WTC11 (cell line): Measurements from ENCODE around the gene ATP6V0D1.

Experiments used
- FOXJ3 ChIP-seq: sonication (generic); formaldehyde crosslinking; IDR thresholded peaks from 2 replicates; pipeline ENCODE4 v1.9.0; 2021; ENCODE audit warnings: missing genetic modification reagents, mild to moderate bottlenecking, borderline replicate concordance
- FOXP1 ChIP-seq: sonication (generic); formaldehyde crosslinking; IDR thresholded peaks from 2 replicates; pipeline ENCODE4 v1.8.0; 2022; ENCODE audit warnings: missing genetic modification reagents, mild to moderate bottlenecking, moderate library complexity, borderline replicate concordance
- GRHL2 ChIP-seq: fragments of 250-450 bp; sonication (Bioruptor Pico); IDR thresholded peaks from 2 replicates; pipeline ENCODE4 v1.8.0; 2022; ENCODE audit warnings: mild to moderate bottlenecking, moderate library complexity; ENCODE audit not compliant: insufficient replicate concordance, severe bottlenecking
- SP1 ChIP-seq: sonication (generic); formaldehyde crosslinking; conservative IDR thresholded peaks from 2 replicates; pipeline ENCODE4 v1.8.1; 2022; ENCODE audit warnings: missing genetic modification reagents
- ZNF121 ChIP-seq: sonication (generic); formaldehyde crosslinking; IDR thresholded peaks from 2 replicates; pipeline ENCODE4 v1.8.0; 2023; ENCODE audit warnings: missing genetic modification reagents
- ZNF138 ChIP-seq: sonication (generic); formaldehyde crosslinking; conservative IDR thresholded peaks from 2 replicates; pipeline ENCODE4 v1.8.1; 2022; ENCODE audit warnings: mild to moderate bottlenecking, moderate library complexity, missing genetic modification reagents
- ZNF219 ChIP-seq: sonication (generic); formaldehyde crosslinking; IDR thresholded peaks from 2 replicates; pipeline ENCODE4 v1.8.0; 2023; ENCODE audit warnings: missing genetic modification reagents, mild to moderate bottlenecking, borderline replicate concordance
- TF ChIP-seq, protein P1 (sequence below): fragments of 200-600 bp; IDR thresholded peaks from 2 replicates; pipeline ENCODE4 v1.8.0; 2022; ENCODE audit warnings: antibody characterized with exemption
- TF ChIP-seq, protein P2 (sequence below): sonication (generic); formaldehyde crosslinking; IDR thresholded peaks from 2 replicates; pipeline ENCODE4 v1.8.0; 2022; ENCODE audit warnings: mild to moderate bottlenecking, missing genetic modification reagents
- TF ChIP-seq, protein P3 (sequence below): sonication (generic); formaldehyde crosslinking; IDR thresholded peaks from 2 replicates; pipeline ENCODE4 v1.8.0; 2022; ENCODE audit warnings: missing genetic modification reagents
- TF ChIP-seq, protein P4 (sequence below): sonication (generic); formaldehyde crosslinking; IDR thresholded peaks from 2 replicates; pipeline ENCODE4 v1.8.1; 2022; ENCODE audit warnings: low read depth, mild to moderate bottlenecking, moderate library complexity, missing genetic modification reagents, borderline replicate concordance
- TF ChIP-seq, protein P5 (sequence below): sonication (generic); formaldehyde crosslinking; IDR thresholded peaks from 2 replicates; pipeline ENCODE4 v1.8.1; 2023; ENCODE audit warnings: mild to moderate bottlenecking, missing genetic modification reagents, moderate library complexity

DNA sequence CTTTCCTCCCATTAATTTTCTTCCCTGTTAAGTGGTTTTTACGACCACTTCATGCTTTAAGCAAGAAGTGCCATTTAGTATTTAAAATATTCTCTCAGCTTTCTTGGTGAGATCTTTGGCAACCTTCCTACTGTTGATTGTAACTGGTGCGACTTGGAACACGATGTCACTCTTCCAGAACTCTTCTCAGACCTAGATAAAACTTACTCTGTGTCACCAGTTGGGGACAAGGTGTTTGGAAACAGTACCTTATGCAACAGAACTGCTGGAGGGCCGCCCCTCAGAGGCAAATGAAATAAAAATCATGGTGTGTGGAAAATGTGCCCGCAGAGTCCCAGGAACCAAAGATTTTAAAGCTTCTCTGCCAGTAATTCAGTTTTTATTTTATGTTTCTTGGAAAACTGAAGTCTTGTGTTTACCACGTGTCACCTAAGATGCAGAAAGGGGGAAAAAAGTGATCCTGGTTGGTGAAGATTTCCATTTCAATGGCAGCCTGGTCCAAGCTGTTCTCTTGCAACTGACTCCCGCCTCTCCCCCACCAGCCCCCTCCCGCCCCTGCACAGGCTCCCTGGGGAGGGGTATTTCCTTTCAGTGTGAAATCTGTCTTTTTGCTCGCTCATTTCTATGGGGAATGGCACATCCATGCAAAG is 57.2 kb downstream of the ATP6V0D1 start:
- TF ChIP-seq, protein P1, sequence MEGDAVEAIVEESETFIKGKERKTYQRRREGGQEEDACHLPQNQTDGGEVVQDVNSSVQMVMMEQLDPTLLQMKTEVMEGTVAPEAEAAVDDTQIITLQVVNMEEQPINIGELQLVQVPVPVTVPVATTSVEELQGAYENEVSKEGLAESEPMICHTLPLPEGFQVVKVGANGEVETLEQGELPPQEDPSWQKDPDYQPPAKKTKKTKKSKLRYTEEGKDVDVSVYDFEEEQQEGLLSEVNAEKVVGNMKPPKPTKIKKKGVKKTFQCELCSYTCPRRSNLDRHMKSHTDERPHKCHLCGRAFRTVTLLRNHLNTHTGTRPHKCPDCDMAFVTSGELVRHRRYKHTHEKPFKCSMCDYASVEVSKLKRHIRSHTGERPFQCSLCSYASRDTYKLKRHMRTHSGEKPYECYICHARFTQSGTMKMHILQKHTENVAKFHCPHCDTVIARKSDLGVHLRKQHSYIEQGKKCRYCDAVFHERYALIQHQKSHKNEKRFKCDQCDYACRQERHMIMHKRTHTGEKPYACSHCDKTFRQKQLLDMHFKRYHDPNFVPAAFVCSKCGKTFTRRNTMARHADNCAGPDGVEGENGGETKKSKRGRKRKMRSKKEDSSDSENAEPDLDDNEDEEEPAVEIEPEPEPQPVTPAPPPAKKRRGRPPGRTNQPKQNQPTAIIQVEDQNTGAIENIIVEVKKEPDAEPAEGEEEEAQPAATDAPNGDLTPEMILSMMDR, result no peak
- TF ChIP-seq FOXP1 (CRISPR knock-in tag), result no peak
- TF ChIP-seq ZNF219 (CRISPR knock-in tag), result no peak
- TF ChIP-seq ZNF121 (CRISPR knock-in tag), result no peak
- TF ChIP-seq, protein P2, sequence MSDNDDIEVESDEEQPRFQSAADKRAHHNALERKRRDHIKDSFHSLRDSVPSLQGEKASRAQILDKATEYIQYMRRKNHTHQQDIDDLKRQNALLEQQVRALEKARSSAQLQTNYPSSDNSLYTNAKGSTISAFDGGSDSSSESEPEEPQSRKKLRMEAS (CRISPR knock-in tag), result no peak
- TF ChIP-seq, protein P3, sequence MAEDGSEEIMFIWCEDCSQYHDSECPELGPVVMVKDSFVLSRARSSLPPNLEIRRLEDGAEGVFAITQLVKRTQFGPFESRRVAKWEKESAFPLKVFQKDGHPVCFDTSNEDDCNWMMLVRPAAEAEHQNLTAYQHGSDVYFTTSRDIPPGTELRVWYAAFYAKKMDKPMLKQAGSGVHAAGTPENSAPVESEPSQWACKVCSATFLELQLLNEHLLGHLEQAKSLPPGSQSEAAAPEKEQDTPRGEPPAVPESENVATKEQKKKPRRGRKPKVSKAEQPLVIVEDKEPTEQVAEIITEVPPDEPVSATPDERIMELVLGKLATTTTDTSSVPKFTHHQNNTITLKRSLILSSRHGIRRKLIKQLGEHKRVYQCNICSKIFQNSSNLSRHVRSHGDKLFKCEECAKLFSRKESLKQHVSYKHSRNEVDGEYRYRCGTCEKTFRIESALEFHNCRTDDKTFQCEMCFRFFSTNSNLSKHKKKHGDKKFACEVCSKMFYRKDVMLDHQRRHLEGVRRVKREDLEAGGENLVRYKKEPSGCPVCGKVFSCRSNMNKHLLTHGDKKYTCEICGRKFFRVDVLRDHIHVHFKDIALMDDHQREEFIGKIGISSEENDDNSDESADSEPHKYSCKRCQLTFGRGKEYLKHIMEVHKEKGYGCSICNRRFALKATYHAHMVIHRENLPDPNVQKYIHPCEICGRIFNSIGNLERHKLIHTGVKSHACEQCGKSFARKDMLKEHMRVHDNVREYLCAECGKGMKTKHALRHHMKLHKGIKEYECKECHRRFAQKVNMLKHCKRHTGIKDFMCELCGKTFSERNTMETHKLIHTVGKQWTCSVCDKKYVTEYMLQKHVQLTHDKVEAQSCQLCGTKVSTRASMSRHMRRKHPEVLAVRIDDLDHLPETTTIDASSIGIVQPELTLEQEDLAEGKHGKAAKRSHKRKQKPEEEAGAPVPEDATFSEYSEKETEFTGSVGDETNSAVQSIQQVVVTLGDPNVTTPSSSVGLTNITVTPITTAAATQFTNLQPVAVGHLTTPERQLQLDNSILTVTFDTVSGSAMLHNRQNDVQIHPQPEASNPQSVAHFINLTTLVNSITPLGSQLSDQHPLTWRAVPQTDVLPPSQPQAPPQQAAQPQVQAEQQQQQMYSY (CRISPR knock-in tag), result no peak
- TF ChIP-seq, protein P4, sequence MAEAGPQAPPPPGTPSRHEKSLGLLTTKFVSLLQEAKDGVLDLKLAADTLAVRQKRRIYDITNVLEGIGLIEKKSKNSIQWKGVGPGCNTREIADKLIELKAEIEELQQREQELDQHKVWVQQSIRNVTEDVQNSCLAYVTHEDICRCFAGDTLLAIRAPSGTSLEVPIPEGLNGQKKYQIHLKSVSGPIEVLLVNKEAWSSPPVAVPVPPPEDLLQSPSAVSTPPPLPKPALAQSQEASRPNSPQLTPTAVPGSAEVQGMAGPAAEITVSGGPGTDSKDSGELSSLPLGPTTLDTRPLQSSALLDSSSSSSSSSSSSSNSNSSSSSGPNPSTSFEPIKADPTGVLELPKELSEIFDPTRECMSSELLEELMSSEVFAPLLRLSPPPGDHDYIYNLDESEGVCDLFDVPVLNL (CRISPR knock-in tag), result no peak
- TF ChIP-seq, protein P5, sequence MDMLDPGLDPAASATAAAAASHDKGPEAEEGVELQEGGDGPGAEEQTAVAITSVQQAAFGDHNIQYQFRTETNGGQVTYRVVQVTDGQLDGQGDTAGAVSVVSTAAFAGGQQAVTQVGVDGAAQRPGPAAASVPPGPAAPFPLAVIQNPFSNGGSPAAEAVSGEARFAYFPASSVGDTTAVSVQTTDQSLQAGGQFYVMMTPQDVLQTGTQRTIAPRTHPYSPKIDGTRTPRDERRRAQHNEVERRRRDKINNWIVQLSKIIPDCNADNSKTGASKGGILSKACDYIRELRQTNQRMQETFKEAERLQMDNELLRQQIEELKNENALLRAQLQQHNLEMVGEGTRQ (CRISPR knock-in tag), result no peak
- TF ChIP-seq FOXJ3, result no peak
- no peak for TF ChIP-seq ZNF138 (CRISPR knock-in tag)
- no peak for TF ChIP-seq SP1 (CRISPR knock-in tag)
- TF ChIP-seq GRHL2 (CRISPR knock-in tag), result no peak
